Measurements from ENCODE around the gene SPSB3. TPM values are rescaled to one million over a fixed set of nuclear protein-coding genes. Genes with fewer than 3 reads are reported as not detected.
A peak's percentile ranks its signal among the peaks of the same experiment; 100 is the strongest.

Gene SPSB3
- total and polyA plus RNA-seq, 9 of the 15 experiments (the other 6 are each of a cell fraction or from before 2014, with no cell fraction given) = 0.39 to 37.4 (median 7.1) TPM

DNA sequence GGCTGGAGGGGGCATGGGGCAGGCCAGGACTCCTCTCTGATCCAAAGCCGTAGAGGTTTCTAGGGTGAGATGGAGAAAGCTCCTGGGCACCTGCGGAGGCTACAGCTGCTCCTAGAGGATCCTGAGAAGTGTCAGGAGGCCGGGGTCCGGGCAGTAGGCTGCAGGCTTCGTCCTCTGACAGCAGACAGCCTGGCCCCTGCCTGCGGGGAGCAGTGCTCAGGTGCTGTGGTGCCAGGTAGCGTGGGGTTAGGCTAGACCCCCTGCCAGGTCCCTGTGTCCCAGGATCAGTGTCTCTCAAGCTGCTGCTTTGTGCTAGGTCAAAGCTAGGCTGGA lies 8.0 kb downstream of the SPSB3 start (continued):
- TF ChIP-seq, protein P1, sequence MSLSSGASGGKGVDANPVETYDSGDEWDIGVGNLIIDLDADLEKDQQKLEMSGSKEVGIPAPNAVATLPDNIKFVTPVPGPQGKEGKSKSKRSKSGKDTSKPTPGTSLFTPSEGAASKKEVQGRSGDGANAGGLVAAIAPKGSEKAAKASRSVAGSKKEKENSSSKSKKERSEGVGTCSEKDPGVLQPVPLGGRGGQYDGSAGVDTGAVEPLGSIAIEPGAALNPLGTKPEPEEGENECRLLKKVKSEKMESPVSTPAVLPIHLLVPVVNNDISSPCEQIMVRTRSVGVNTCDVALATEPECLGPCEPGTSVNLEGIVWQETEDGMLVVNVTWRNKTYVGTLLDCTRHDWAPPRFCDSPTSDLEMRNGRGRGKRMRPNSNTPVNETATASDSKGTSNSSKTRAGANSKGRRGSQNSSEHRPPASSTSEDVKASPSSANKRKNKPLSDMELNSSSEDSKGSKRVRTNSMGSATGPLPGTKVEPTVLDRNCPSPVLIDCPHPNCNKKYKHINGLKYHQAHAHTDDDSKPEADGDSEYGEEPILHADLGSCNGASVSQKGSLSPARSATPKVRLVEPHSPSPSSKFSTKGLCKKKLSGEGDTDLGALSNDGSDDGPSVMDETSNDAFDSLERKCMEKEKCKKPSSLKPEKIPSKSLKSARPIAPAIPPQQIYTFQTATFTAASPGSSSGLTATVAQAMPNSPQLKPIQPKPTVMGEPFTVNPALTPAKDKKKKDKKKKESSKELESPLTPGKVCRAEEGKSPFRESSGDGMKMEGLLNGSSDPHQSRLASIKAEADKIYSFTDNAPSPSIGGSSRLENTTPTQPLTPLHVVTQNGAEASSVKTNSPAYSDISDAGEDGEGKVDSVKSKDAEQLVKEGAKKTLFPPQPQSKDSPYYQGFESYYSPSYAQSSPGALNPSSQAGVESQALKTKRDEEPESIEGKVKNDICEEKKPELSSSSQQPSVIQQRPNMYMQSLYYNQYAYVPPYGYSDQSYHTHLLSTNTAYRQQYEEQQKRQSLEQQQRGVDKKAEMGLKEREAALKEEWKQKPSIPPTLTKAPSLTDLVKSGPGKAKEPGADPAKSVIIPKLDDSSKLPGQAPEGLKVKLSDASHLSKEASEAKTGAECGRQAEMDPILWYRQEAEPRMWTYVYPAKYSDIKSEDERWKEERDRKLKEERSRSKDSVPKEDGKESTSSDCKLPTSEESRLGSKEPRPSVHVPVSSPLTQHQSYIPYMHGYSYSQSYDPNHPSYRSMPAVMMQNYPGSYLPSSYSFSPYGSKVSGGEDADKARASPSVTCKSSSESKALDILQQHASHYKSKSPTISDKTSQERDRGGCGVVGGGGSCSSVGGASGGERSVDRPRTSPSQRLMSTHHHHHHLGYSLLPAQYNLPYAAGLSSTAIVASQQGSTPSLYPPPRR (CRISPR knock-in tag; IDR thresholded peaks at IDR 0.05; ENCODE audit: borderline replicate concordance) = no peak
- TF ChIP-seq ZBTB1 (CRISPR knock-in tag; IDR thresholded peaks at IDR 0.05; ENCODE audit: borderline replicate concordance, low read depth) (no peak), ELF2 (CRISPR knock-in tag; IDR thresholded peaks at IDR 0.05) (no peak)

DNA sequence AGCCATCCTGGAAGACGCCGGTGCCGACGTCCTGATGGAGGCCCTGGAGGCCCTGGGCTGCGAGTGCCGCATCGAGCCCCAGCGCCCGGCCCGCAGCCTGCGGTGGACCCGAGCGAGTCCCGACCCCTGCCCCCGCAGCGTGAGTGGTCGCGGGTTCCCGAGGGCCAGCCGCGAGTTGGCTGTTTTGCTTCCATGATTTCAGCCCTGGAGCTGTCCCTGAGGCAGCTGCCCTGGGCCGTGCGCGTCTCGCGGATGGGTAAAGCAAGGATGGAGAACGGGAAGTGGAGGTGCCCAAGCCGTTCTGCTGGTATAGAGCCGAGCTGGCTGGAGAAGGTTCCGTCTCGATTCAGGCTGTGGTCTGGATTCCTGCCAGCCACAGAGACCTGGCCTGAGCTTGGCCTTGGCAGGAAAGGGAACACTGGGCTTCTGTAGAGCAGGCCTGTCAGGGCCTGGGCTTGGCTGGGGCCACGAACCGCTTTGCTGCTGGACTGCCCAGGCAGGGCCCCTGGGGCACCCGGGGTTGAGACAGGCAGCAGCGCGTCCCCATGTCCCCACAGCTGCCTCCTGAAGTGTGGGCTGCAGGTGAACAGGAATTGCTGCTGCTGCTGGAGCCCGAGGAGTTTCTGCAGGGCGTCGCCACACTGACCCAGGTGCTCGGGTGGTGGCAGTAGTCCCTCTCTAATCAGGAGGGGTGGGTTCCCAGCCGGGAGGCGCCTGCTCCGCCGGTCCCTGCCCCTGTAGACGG lies 8.5 kb downstream of the SPSB3 start:
- peaks cover 63% of the 10 kb centered on the region; the same call in 2 of the 3 replicates for H3K36me3 ChIP-seq (ENCODE audit: control insufficient read depth, insufficient read depth, low read length)
- H3K4me2 ChIP-seq (ENCODE audit: insufficient read depth, low read length) = peak overlapping the region; percentile 98
- in situ Hi-C loops (cut with MboI) (no loop called here), intact Hi-C loops (cut with micrococcal nuclease) (no loop called here)
- H2AFZ ChIP-seq (ENCODE audit: low read depth, low read length) = peak overlapping the region; percentile 81
- peaks cover 8% of the 10 kb centered on the region; the same call in 1 of the 2 replicates for H4K20me1 ChIP-seq (replicated peaks; ENCODE audit: control insufficient read depth, insufficient read depth, low read length)
- peaks cover 2% of the 10 kb centered on the region for H3K9me1 ChIP-seq (ENCODE audit: control insufficient read depth, insufficient read depth, low read length)
- DNase-seq (ENCODE audit: extremely low read depth in 1 of 4, low spot score in 3 of 4) (no peak), FAIRE-seq (peak; percentile 48), ATAC-seq (no peak)
- ChIA-PET POLR2A (interaction anchor here (0.6 to 4.3 kb wide), 6 partner anchors 8 to 191 kb away, joined by 3 to 35 read pairs (median 4); partner anchors contain the start of genes NUBP2, RPS2 and SPSB3), CTCF (ENCODE audit: low intra/inter-chr PET ratio) (interaction anchor here (0.5 to 2.6 kb wide), 3 partner anchors 39 to 156 kb away, joined by 3 to 8 read pairs (median 4); no protein-coding TSS in a partner anchor)
- peak overlapping the region; percentile 96 for H3K27ac ChIP-seq (ENCODE audit: extremely low read depth, low read depth, low read length)
- H3K4me1 ChIP-seq (replicated peaks in 1 of 2; ENCODE audit: control insufficient read depth in 2 of 2, insufficient read depth in 2 of 2, low read length in 2 of 2) = peaks cover 20 to 97% of the 10 kb centered on the region in 2 experiments; a peak in 4 of 5 replicates
- H3K9me3 ChIP-seq (replicated peaks; ENCODE audit: control insufficient read depth, insufficient read depth, low read depth, low read length) = no peaks in the 10 kb centered on the region
- 23% methylated on average over 35 of the region's 45 CpGs for WGBS (ENCODE audit: insufficient coverage, low coverage, missing lambda C conversion rate)
- H3K9ac ChIP-seq (ENCODE audit: insufficient read depth in 1 of 2, low read depth in 2 of 2, low read length in 2 of 2) = peak overlapping the region; percentile 93 to 95; a peak in 3 of 4 replicates
- no peaks in the 10 kb centered on the region for H3K27me3 ChIP-seq (ENCODE audit: control insufficient read depth in 2 of 2, insufficient read depth in 2 of 2, low read length in 2 of 2)
- peak overlapping the region; percentile 96 for H3K4me3 ChIP-seq
- peaks cover 51% of the 10 kb centered on the region for H3K79me2 ChIP-seq (ENCODE audit: control insufficient read depth, insufficient read depth, low read length)
- BruUV-seq (replicated peaks) = no TSS peak
- TF ChIP-seq SAP30 (IDR thresholded peaks at IDR 0.05; ENCODE audit: borderline replicate concordance, insufficient read depth, low read depth, low read length, poor library complexity, severe bottlenecking) = peak; percentile 3
- no peak for TF ChIP-seq ZNF76 (CRISPR knock-in tag; IDR thresholded peaks at IDR 0.05; ENCODE audit: borderline replicate concordance)
- TF ChIP-seq SMARCC2 (IDR thresholded peaks at IDR 0.05; ENCODE audit: low read depth) = no peak
- TF ChIP-seq TAF7 (tag; IDR thresholded peaks at IDR 0.05) = no peak
- TF ChIP-seq, protein P2, sequence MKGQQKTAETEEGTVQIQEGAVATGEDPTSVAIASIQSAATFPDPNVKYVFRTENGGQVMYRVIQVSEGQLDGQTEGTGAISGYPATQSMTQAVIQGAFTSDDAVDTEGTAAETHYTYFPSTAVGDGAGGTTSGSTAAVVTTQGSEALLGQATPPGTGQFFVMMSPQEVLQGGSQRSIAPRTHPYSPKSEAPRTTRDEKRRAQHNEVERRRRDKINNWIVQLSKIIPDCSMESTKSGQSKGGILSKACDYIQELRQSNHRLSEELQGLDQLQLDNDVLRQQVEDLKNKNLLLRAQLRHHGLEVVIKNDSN (CRISPR knock-in tag; IDR thresholded peaks at IDR 0.05) = 0 out of 2 replicates have a peak, but pooled peaks have one; percentile 27
- peak; percentile 10 for TF ChIP-seq HMGN3 (IDR thresholded peaks at IDR 0.05; ENCODE audit: borderline replicate concordance, extremely low read depth, insufficient read length, low read depth, low read length)
- TF ChIP-seq FOXM1 (IDR thresholded peaks at IDR 0.05; ENCODE audit: low read depth) = no peak
- TF ChIP-seq FOXM1 (CRISPR knock-in tag; IDR thresholded peaks at IDR 0.05; ENCODE audit: low read depth) = 0 out of 2 replicates have a peak, but pooled peaks have one; percentile 10

All from K562 (cell line).